ENCODE results near the gene AGRP.

AGRP gene

DNA sequence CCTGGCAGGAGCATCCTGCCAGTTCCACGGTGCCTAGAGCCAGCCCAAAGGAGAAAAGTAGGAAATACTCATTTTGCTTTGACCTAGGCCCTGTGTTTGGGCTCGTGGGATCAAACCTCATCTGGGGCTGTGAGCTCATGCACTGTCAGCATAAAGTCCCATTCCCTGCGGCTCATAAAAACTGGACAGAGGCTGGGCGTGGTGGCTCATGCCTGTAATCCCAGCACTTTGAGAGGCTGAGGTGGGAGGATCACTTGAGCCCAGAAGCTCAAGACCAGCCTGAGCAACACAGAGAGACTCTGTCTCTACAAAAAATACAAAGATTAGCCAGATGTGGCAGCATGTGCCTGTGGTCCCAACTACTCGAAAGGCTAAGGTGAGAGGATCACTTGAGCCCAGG, 20.3 kb downstream of the AGRP start:
- no peak for DNase-seq

DNA sequence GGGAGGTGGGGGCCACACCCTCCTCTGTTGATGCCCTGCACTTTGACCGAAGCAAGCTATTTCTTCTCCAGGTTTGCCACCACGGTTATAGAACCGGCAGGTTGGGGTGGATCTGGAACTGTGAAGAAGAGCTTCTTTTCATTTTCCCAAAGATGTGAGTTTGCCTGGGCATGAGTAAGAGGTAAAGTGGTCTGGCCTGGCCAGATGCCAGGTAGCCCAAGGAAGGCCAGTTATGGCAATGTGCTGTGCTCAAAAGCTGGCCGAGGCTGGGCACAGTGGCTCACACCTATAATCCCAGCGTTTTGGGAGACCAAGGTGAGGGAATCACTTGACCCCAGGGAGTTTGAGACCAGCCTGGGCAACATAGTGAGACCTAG, 21.1 kb downstream of the AGRP start:
- no peak for DNase-seq

DNA sequence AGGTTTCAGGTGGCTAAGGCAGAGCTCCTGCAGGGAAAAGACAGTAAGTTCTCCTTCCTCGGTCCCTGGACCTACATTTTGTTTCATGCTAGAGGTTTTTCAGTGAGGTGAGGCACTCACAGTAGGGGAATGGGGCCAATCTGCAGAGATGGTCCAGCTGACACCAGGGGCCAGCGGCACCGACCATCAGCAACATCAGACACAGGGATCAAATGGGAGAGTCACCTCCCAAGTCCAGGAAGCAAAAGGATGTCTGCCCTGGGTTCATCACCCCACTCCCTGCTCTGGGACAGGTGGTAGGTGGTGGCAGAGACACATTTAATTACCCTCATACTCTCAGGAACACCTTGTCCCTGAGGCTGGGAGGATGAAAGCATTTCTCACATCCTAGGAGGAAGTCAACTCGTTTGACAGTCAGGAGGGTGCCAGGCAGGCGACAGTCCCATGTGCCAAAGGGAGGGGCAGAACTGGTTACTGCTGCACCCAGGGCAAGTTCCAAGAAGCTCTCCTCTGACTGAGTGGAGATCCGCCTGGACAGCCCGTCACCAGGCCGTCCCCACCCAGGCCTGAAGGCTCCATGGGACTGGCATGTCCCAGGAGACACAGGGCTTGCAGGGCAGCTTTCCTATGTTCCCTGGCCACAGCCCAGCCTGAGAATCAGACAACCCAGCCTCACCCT, 21.6 kb downstream of the AGRP start:
- DNase-seq, result no peak

DNA sequence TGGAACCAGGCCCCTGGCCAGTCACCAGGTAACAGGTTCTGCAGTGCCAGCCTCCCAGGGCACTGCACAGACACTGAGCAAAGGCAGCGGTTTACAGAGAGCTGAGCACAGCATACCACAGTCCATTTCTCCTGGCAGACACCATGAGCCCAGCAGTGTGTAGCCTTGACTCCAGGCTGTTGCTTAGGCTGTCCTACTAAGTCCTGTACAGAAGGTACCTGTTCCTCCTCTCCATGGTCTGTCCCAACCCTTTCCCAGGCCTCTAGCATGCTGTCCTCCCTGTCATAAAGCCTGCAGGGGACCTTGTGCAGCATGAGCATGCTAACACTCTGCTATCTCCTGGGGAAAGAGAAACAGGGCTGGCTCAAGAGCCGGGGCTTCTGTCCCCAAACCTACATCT, 22.4 kb downstream of the AGRP start:
- no peak for DNase-seq

- DNase-seq, result no peak
Measured at GRCh38 chr16:67460168-67460567, 23.2 kb downstream of the AGRP start.

DNA sequence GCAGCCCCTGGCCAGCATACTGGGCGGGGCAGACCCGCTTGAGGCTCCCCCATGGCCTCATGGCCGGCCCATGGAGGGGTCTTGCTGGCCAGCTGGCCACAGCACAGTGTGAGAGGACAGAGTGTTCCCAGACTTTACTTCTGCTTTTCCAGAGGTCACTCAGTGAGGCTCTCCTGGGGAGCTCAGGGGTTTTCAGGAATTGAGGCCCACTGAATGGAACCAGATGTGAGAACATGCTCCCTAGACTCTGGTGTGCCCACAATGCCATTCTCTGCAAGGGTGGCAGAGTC, 23.5 kb downstream of the AGRP start:
- no peak for DNase-seq

DNA sequence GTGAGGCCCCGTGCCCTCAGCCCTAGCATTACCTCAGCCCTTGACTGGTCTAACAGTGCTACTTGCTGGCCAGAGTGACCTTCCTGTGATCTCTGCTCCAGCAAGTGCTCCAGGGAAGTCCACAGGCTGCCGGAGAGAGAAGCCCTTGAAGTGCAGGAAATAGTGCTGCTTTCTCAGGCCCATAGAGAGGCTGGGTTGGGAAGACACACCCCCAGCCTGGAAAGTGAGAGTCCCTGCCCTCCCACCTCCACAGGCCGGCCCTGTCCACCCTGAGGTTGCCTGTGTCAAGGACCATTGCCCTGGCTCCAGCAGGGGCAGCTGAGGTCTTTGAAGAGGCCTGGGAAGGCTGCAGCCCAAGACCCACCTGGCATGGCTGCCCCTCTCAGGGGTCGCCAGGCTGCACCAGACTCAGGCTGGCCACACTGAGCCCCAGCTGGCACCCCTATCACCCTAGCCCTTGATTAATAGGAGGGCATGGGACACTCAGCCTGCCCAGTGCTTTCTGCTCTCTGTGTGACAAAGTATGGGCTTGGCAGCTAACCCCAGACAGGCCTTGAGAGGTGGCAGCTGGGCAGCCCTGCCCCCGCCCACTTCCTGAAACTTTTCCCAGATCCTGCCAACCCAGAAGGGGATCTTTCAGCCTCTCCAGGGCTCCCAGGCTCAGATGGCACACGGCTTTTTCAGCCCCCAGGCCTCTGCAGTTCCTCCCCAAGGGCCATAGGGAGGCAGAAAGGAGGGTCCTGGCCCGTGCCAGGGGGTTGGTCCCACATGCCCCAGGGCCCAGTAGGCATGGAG, 24.1 kb downstream of the AGRP start:
- DNase-seq, result no peak

GRCh38 chr16:67458121-67458641, 25.2 kb downstream of the AGRP start:
- no peak for DNase-seq

GRCh38 chr16:67457611-67458010, 25.7 kb downstream of the AGRP start:
- DNase-seq, result no peak

GRCh38 chr16:67456391-67457081, 26.8 kb downstream of the AGRP start:
- no peak for DNase-seq

GRCh38 chr16:67454852-67455251, 28.5 kb downstream of the AGRP start:
- DNase-seq, result no peak

- DNase-seq, result no peak
Measured at GRCh38 chr16:67454104-67454503, 29.2 kb downstream of the AGRP start.

DNA sequence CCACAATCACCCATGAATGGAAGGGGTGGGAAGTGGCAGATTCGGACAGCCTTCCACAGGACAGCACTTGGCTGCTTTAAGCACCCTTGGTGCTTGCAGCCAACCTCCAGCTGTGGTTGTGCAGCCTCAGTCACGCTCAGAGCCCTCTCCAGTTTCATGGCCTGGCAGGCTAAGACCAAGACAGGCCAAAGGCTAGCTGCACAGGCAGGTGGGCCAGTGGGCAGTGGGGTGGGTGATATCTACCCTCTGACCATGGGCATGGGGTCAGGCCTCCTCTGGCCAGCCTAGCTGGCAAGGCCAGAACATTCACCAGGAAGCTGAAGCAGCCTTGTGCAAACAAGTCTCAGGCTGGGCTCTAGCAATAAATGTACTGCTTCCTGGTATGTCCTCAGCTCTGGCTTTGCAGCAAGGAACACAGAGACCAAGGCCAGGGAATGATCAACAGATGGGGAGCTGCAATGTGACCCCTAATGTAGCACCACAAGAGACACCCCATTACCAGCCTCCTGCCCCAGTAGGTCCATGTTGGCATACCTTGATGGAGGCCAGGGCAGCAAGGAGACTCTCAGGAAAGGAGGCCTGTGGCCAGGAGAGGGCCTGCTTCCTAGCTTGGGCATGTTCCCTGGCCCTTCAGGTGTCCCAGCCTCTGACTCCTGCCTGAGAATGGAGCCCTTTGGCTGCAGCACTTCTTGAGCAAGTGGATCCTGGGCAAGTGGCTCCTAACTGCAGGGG, 31.5 kb downstream of the AGRP start:
- no peak for DNase-seq

GRCh38 chr16:67451061-67451703, 32.2 kb downstream of the AGRP start:
- DNase-seq, result no peak

DNA sequence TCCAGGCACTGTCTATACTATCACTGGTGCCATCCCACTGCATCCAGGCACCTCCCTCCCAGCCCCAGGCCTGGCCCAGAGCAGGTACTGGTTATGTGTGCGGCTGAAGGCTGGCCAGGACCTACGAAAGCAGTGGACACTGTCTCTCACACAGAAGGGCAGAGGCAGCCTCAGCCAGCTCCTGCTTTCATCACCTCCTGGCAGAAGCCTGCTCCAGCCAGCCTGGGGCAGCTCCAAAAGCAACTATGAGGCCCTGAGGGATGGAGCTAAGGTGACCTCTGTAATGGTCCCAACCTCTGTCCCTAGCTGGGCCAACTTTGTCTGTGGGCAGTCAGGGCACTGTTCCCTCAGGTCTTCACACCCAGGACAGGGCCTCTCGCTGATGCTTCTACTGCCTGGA, 33.6 kb downstream of the AGRP start:
- DNase-seq, result no peak

DNA sequence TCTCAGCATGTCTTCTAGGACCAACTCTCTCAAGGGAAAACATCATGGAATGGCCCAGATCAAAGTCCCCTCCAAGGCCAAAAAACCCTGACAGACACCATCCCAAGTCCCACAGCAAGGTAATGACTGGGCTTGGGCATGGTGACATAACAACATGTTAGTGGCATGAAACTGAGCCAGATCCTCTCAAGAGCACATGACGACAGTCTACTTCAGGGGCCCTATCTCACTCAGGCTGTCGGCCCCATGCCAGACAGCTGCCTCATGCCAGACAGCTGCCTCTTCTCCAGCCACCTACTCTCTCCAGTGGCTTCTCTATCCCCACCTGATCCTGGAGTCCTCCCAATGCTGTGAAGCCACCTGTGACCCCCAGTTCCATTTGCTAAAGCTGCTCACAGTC, 34.0 kb downstream of the AGRP start:
- DNase-seq, result no peak

DNA sequence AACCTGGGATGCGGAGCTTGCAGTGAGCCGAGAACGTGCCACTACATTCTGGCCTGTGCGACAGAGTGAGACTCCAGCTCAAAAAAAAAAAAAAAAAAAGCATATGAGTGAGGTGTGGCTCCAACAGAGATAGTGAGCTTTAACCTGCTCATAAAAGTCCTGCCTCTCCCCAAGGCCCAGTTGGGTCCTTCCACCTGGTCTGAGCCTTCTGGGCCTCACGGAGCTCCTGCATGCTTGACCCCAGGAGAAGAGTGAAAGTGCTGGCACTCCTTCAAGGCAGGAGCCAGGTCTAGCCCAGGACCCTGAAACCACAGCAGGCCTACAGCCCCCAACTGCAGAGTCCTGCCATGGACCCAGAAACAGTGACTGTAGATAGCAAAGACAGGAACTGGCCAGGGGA, 34.8 kb downstream of the AGRP start:
- DNase-seq, result no peak

DNA sequence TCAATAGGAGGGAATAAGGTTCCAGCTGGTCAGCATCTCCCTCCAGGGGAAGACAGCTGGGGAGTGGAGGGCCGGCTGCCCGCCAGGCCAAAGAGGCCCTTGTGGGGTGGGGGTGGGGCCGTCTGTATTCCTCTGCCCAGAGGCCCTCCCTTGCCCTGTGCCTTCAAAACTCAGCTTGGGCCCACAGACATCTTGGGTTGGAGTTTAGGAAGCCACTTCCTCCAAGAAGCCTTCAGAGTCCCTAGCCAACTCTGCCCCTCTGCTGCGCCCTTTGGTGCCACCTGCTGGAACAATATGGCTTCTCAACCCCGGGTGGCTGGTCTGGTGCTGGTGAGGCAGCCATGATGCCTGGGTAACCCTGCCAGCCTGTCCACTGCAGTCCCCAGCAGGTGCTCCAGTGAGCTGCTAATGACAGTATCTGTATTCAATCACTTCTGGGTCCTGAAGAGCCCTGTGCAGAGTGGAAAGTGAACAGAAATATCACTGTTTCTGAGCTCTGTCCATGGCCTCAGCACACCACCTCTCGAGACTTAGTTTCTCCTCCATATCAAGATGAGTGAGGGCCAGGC, 35.8 kb downstream of the AGRP start:
- DNase-seq, result peak; percentile 45

GRCh38 chr16:67446968-67447507, 36.3 kb downstream of the AGRP start:
- no peak for DNase-seq

DNA sequence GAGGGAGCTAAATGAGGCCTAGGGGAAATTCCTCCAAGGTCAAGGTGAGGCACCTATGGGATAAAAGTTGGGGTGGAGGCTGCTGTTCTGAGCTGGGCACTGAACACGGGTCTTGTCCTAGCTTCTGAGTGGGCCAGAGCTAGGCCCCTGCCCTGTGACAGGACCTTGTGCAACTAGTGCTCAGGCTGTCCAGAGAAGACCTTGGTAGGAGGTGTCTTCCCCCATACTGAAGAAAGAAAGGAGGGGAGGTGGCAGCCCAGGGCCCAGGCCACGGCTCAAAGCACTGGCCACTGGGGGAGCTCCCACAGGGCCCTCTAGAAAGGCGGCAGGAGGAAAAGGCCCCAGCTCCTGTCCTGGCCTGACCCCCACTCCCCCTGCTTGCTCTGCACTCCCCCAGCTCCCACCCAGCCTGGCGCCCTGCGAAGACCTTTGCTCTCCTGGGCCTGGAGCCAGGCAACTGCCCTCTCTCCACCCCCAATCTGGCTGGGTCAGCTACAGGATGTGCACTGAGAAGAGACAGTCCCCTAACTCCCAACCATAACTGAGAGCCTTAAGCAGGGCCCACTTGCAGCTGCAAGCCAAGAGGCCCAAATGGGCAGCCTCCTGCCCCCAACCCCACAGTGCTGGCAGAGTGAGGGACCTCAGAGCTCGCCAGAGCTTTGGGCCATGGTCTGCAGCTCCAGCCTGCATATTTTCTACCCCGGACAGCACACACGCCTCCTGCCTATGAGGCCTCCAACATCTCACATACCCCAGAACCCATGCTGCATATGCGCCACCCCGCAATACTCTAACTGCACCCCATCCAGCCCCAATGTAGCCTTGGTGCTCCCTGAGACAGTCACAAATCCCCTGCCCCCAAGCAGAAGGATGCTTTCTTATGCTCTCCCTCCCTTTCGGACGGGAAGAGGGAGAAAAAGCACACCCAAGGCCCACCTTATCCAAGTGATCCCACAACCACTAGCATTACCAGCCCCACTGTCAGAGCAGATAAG, 37.1 kb downstream of the AGRP start:
- DNase-seq, result no peak

GRCh38 chr16:67445441-67445912, 37.9 kb downstream of the AGRP start:
- DNase-seq, result no peak
